ENCODE data around the gene RAD9B. TPM values are rescaled to one million over a fixed set of nuclear protein-coding genes. Genes with fewer than 3 reads are reported as not detected.

RAD9B gene
- total and polyA plus RNA-seq, 10 of the 15 experiments (the other 5 are each of a cell fraction or from before 2014, with no cell fraction given), result 0.54 to 2.0 (median 1.3) TPM

- TF ChIP-seq ZBTB40 (IDR thresholded peaks at IDR 0.05; ENCODE audit: borderline replicate concordance) (no peak), HSF1 (IDR thresholded peaks at IDR 0.05; ENCODE audit: low read depth, low read length) (no peak), SIX5 (IDR thresholded peaks at IDR 0.05; ENCODE audit: low read depth, low read length, severe bottlenecking) (no peak), ZSCAN29 (IDR thresholded peaks at IDR 0.05) (no peak), ZNF622 (IDR thresholded peaks at IDR 0.05) (no peak), IRF4 (IDR thresholded peaks at IDR 0.05; ENCODE audit: low read depth, low read length) (no peak), SMARCA5 (IDR thresholded peaks at IDR 0.05) (no peak)
- TF ChIP-seq, protein P1, sequence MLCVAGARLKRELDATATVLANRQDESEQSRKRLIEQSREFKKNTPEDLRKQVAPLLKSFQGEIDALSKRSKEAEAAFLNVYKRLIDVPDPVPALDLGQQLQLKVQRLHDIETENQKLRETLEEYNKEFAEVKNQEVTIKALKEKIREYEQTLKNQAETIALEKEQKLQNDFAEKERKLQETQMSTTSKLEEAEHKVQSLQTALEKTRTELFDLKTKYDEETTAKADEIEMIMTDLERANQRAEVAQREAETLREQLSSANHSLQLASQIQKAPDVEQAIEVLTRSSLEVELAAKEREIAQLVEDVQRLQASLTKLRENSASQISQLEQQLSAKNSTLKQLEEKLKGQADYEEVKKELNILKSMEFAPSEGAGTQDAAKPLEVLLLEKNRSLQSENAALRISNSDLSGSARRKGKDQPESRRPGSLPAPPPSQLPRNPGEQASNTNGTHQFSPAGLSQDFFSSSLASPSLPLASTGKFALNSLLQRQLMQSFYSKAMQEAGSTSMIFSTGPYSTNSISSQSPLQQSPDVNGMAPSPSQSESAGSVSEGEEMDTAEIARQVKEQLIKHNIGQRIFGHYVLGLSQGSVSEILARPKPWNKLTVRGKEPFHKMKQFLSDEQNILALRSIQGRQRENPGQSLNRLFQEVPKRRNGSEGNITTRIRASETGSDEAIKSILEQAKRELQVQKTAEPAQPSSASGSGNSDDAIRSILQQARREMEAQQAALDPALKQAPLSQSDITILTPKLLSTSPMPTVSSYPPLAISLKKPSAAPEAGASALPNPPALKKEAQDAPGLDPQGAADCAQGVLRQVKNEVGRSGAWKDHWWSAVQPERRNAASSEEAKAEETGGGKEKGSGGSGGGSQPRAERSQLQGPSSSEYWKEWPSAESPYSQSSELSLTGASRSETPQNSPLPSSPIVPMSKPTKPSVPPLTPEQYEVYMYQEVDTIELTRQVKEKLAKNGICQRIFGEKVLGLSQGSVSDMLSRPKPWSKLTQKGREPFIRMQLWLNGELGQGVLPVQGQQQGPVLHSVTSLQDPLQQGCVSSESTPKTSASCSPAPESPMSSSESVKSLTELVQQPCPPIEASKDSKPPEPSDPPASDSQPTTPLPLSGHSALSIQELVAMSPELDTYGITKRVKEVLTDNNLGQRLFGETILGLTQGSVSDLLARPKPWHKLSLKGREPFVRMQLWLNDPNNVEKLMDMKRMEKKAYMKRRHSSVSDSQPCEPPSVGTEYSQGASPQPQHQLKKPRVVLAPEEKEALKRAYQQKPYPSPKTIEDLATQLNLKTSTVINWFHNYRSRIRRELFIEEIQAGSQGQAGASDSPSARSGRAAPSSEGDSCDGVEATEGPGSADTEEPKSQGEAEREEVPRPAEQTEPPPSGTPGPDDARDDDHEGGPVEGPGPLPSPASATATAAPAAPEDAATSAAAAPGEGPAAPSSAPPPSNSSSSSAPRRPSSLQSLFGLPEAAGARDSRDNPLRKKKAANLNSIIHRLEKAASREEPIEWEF (IDR thresholded peaks at IDR 0.05; ENCODE audit: insufficient replicate concordance, low read depth, low read length), result no peak
- TF ChIP-seq, protein P2, sequence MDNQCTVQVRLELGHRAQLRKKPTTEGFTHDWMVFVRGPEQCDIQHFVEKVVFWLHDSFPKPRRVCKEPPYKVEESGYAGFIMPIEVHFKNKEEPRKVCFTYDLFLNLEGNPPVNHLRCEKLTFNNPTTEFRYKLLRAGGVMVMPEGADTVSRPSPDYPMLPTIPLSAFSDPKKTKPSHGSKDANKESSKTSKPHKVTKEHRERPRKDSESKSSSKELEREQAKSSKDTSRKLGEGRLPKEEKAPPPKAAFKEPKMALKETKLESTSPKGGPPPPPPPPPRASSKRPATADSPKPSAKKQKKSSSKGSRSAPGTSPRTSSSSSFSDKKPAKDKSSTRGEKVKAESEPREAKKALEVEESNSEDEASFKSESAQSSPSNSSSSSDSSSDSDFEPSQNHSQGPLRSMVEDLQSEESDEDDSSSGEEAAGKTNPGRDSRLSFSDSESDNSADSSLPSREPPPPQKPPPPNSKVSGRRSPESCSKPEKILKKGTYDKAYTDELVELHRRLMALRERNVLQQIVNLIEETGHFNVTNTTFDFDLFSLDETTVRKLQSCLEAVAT (IDR thresholded peaks at IDR 0.05), result no peak
- TF ChIP-seq, protein P3, sequence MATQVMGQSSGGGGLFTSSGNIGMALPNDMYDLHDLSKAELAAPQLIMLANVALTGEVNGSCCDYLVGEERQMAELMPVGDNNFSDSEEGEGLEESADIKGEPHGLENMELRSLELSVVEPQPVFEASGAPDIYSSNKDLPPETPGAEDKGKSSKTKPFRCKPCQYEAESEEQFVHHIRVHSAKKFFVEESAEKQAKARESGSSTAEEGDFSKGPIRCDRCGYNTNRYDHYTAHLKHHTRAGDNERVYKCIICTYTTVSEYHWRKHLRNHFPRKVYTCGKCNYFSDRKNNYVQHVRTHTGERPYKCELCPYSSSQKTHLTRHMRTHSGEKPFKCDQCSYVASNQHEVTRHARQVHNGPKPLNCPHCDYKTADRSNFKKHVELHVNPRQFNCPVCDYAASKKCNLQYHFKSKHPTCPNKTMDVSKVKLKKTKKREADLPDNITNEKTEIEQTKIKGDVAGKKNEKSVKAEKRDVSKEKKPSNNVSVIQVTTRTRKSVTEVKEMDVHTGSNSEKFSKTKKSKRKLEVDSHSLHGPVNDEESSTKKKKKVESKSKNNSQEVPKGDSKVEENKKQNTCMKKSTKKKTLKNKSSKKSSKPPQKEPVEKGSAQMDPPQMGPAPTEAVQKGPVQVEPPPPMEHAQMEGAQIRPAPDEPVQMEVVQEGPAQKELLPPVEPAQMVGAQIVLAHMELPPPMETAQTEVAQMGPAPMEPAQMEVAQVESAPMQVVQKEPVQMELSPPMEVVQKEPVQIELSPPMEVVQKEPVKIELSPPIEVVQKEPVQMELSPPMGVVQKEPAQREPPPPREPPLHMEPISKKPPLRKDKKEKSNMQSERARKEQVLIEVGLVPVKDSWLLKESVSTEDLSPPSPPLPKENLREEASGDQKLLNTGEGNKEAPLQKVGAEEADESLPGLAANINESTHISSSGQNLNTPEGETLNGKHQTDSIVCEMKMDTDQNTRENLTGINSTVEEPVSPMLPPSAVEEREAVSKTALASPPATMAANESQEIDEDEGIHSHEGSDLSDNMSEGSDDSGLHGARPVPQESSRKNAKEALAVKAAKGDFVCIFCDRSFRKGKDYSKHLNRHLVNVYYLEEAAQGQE (IDR thresholded peaks at IDR 0.05; ENCODE audit: low read depth, low read length), result no peak
- TF ChIP-seq, protein P4, sequence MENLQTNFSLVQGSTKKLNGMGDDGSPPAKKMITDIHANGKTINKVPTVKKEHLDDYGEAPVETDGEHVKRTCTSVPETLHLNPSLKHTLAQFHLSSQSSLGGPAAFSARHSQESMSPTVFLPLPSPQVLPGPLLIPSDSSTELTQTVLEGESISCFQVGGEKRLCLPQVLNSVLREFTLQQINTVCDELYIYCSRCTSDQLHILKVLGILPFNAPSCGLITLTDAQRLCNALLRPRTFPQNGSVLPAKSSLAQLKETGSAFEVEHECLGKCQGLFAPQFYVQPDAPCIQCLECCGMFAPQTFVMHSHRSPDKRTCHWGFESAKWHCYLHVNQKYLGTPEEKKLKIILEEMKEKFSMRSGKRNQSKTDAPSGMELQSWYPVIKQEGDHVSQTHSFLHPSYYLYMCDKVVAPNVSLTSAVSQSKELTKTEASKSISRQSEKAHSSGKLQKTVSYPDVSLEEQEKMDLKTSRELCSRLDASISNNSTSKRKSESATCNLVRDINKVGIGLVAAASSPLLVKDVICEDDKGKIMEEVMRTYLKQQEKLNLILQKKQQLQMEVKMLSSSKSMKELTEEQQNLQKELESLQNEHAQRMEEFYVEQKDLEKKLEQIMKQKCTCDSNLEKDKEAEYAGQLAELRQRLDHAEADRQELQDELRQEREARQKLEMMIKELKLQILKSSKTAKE (IDR thresholded peaks at IDR 0.05; ENCODE audit: low read depth, poor library complexity, severe bottlenecking), result no peak
Observed at GRCh38 chr12:110550981-110551380, 48.9 kb downstream of the RAD9B start (continued).
